ENCODE data around the gene MYH14. TPM values are rescaled to one million over a fixed set of nuclear protein-coding genes. Genes with fewer than 3 reads are reported as not detected.

The MYH14 gene
- total and polyA plus RNA-seq, 2 of the 8 experiments (the other 6 are each of a cell fraction or from before 2014, with no cell fraction given) = 17.3 to 28.6 TPM

DNA sequence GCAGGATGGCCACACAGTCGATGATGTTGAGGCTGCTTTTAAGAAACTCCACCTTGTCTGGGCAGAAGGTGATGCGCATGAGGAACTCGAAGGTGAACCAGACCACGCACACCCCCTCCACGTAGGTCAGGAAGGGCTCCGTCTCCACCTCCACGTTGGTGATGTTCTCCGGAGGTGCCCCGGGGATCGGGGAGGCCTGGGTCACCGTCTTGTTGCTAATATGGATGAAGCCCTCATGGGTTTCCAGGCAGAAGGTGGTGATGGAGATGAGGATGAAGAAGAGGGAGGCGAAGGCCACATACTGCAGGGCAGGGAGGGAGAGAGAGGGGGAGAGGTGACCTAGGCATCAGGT lies 120.3 kb downstream of the MYH14 start:
- no peak overlapping the region for H4K91ac ChIP-seq (replicated peaks; ENCODE audit: insufficient read length, low read length)
- H3K79me2 ChIP-seq (ENCODE audit: control insufficient read depth in 1 of 2, insufficient read depth in 2 of 2, low read length in 2 of 2) = peaks cover 0 to 4% of the 10 kb centered on the region in 2 experiments; a peak in 1 of 4 replicates
- no peaks in the 10 kb centered on the region for H3K9me3 ChIP-seq (ENCODE audit: insufficient read depth in 2 of 2, low read depth in 1 of 2, low read length in 1 of 2)
- H3K79me1 ChIP-seq (ENCODE audit: low read depth, low read length) = peaks cover 6% of the 10 kb centered on the region; the same call in 1 of the 2 replicates
- H3K14ac ChIP-seq (ENCODE audit: insufficient read length) = no peak overlapping the region
- H3K18ac ChIP-seq (ENCODE audit: extremely low read depth, low read length) = no peak overlapping the region
- H2AFZ ChIP-seq (ENCODE audit: low read length) = no peak overlapping the region
- no peak overlapping the region for H3K4me2 ChIP-seq (ENCODE audit: insufficient read depth in 1 of 2, low read depth in 2 of 2, low read length in 2 of 2)
- no peak overlapping the region for H2BK20ac ChIP-seq (ENCODE audit: low read length)
- H2BK120ac ChIP-seq (replicated peaks; ENCODE audit: low read depth, low read length) = no peak overlapping the region
- FAIRE-seq (no peak), DNase-seq (ENCODE audit: low read depth in 1 of 2, low spot score in 2 of 2) (no peak)
- no peak overlapping the region for H4K8ac ChIP-seq (ENCODE audit: extremely low read depth, insufficient read depth, low read length)
- H3K4me3 ChIP-seq (ENCODE audit: extremely low read depth in 1 of 4, insufficient read depth in 2 of 4, low read depth in 3 of 4, low read length in 4 of 4) = no peak overlapping the region
- H4K5ac ChIP-seq (ENCODE audit: insufficient read length, low read depth, low read length) = no peak overlapping the region
- H3K4ac ChIP-seq (replicated peaks; ENCODE audit: insufficient read length, low read depth, low read length) = no peak overlapping the region
- ChIA-PET POLR2A (ENCODE audit: partially characterized antibody) (interaction anchor here (3.9 kb wide), 1 partner anchor 9 kb away, joined by 46 read pairs; no protein-coding TSS in a partner anchor), CTCF (ENCODE audit: partially characterized antibody) (interaction anchor here (1.2 kb wide), 1 partner anchor 65 kb away, joined by 3 read pairs; no protein-coding TSS in a partner anchor)
- no peak overlapping the region for H3K9ac ChIP-seq (replicated peaks in 1 of 4; ENCODE audit: extremely low read depth in 1 of 4, low read depth in 3 of 4, low read length in 3 of 4)
- peaks cover 22 to 24% of the 10 kb centered on the region in 2 experiments for H4K20me1 ChIP-seq (replicated peaks in 1 of 2; ENCODE audit: control insufficient read depth in 1 of 2, insufficient read depth in 2 of 2, low read length in 2 of 2)
- no peak overlapping the region for H3K23ac ChIP-seq (ENCODE audit: insufficient read length)
- H2BK12ac ChIP-seq (ENCODE audit: low read depth, low read length) = no peak overlapping the region
- H3K56ac ChIP-seq (replicated peaks; ENCODE audit: insufficient read length, low read depth, low read length) = no peak overlapping the region
- H3K27me3 ChIP-seq (replicated peaks in 1 of 4; ENCODE audit: control insufficient read depth in 3 of 4, extremely low read depth in 1 of 4, insufficient read depth in 3 of 4, low read length in 3 of 4) = peaks cover 5 to 15% (median 12%) of the 10 kb centered on the region in 4 experiments; a peak in 6 of 7 replicates
- WGBS, 2 experiments (ENCODE audit: extremely low coverage in 1 of 2, insufficient coverage in 1 of 2, insufficient read length in 1 of 2, insufficient replicate concordance in 2 of 2, low coverage in 1 of 2, low lambda C conversion rate in 2 of 2, missing lambda C conversion rate in 1 of 2) = 86% methylated on average over 12 of the region's 12 CpGs; no CpG with 5 or more reads in 1 of the 2 experiments
- no peak overlapping the region for H3K27ac ChIP-seq (ENCODE audit: low read depth, low read length)
- H3K23me2 ChIP-seq (ENCODE audit: low read depth, low read length) = peaks cover 15% of the 10 kb centered on the region; the same call in 1 of the 2 replicates
- no peak overlapping the region for H2BK15ac ChIP-seq (ENCODE audit: low read length)
- H2AK5ac ChIP-seq (ENCODE audit: low read depth, low read length) = no peak overlapping the region
- peaks cover 0 to 18% (median 9%) of the 10 kb centered on the region in 4 experiments; a peak in 6 of 7 replicates for H3K4me1 ChIP-seq (replicated peaks in 1 of 4; ENCODE audit: control insufficient read depth in 3 of 4, insufficient read depth in 4 of 4, low read length in 3 of 4)
- H2BK5ac ChIP-seq (ENCODE audit: low read depth, low read length) = no peak overlapping the region
- peaks cover 3 to 10% (median 5%) of the 10 kb centered on the region in 4 experiments; a peak in 5 of 8 replicates for H3K36me3 ChIP-seq (ENCODE audit: control insufficient read depth in 2 of 4, insufficient read depth in 4 of 4, low read length in 3 of 4)
- no peak for TF ChIP-seq HDAC2 (IDR thresholded peaks at IDR 0.05; ENCODE audit: borderline replicate concordance in 1 of 2, low read depth in 2 of 2, low read length in 2 of 2)
- no peak for TF ChIP-seq ZNF274 (IDR thresholded peaks at IDR 0.05; ENCODE audit: borderline replicate concordance, extremely low read depth, low read length)
- TF ChIP-seq PHF8 (conservative IDR thresholded peaks at IDR 0.05; ENCODE audit: low read depth, low read length) = no peak
- TF ChIP-seq RBBP5 (IDR thresholded peaks at IDR 0.05; ENCODE audit: borderline replicate concordance, low read depth, low read length) = no peak
